GM12874 (cell line): ENCODE data around the gene OSBPL9.

ENCODE experiments used
- CTCF ChIP-seq: IDR thresholded peaks from 2 replicates; pipeline ENCODE4 v1.5.1; 2011; ENCODE audit warnings: low read depth, mild to moderate bottlenecking, control low read depth, low read length, moderate library complexity; ENCODE audit not compliant: insufficient read depth

OSBPL9 gene

GRCh38 chr1:51636764-51637522 is 20.1 kb downstream of the OSBPL9 start:
- no peak for TF ChIP-seq CTCF

- TF ChIP-seq CTCF = no peak
Observed at GRCh38 chr1:51638350-51638749, 21.5 kb downstream of the OSBPL9 start.

GRCh38 chr1:51639694-51640093 is 22.8 kb downstream of the OSBPL9 start:
- TF ChIP-seq CTCF = no peak

GRCh38 chr1:51641096-51641495 is 24.2 kb downstream of the OSBPL9 start:
- TF ChIP-seq CTCF = no peak

GRCh38 chr1:51642739-51643142 is 25.8 kb downstream of the OSBPL9 start:
- no peak for TF ChIP-seq CTCF

- no peak for TF ChIP-seq CTCF
Observed at GRCh38 chr1:51643362-51643761, 26.5 kb downstream of the OSBPL9 start.

GRCh38 chr1:51644020-51644419 is 27.1 kb downstream of the OSBPL9 start:
- no peak for TF ChIP-seq CTCF
